Measurements from ENCODE around the gene TGIF2. TPM values are rescaled to one million over a fixed set of nuclear protein-coding genes. Genes with fewer than 3 reads are reported as not detected.

The TGIF2 gene
- total and polyA plus RNA-seq, 2 of the 13 experiments (the other 11 are each of a cell fraction or from before 2014, with no cell fraction given): 41.3 to 53.9 TPM

GRCh38 chr20:36572701-36573102, 695 bp upstream of the TGIF2 start (continued):
- TF ChIP-seq ZBTB40 (IDR thresholded peaks at IDR 0.05) (no peak), ZBTB40 (CRISPR knock-in tag; IDR thresholded peaks at IDR 0.05) (no peak), ZFP36L1 (CRISPR knock-in tag; IDR thresholded peaks at IDR 0.05) (no peak), ZNF891 (CRISPR knock-in tag; IDR thresholded peaks at IDR 0.05) (no peak), NFKB2 (CRISPR knock-in tag; IDR thresholded peaks at IDR 0.05; ENCODE audit: borderline replicate concordance) (peak; percentile 89; the same call in 1 of the 2 replicates), ZNF766 (CRISPR knock-in tag; IDR thresholded peaks at IDR 0.05; ENCODE audit: borderline replicate concordance) (no peak), ZNF839 (CRISPR knock-in tag; IDR thresholded peaks at IDR 0.05; ENCODE audit: borderline replicate concordance) (no peak), SNAI1 (CRISPR knock-in tag; IDR thresholded peaks at IDR 0.05; ENCODE audit: borderline replicate concordance) (0 out of 2 replicates have a peak, but pooled peaks have one; percentile 43), NPAS2 (CRISPR knock-in tag; IDR thresholded peaks at IDR 0.05; ENCODE audit: borderline replicate concordance) (no peak), RERE (CRISPR knock-in tag; IDR thresholded peaks at IDR 0.05; ENCODE audit: low read depth) (no peak), HNRNPLL (IDR thresholded peaks at IDR 0.05; ENCODE audit: low read depth, low read length, poor library complexity, severe bottlenecking) (no peak), ZNF883 (CRISPR knock-in tag; IDR thresholded peaks at IDR 0.05; ENCODE audit: not compliant biosample characterization) (no peak), ATAD3A (CRISPR knock-in tag; IDR thresholded peaks at IDR 0.05) (no peak), HNF4G (IDR thresholded peaks at IDR 0.05; ENCODE audit: borderline replicate concordance, low read depth, low read length) (0 out of 2 replicates have a peak, but pooled peaks have one; percentile 10), HNF4G (CRISPR knock-in tag; IDR thresholded peaks at IDR 0.05; ENCODE audit: borderline replicate concordance, low read depth) (peak; percentile 34; the same call in 1 of the 2 replicates), SMYD3 (CRISPR knock-in tag; IDR thresholded peaks at IDR 0.05) (no peak), SKI (IDR thresholded peaks at IDR 0.05; ENCODE audit: partially characterized antibody) (no peak)
